ENCODE data around the gene TMEM184A.

DNA sequence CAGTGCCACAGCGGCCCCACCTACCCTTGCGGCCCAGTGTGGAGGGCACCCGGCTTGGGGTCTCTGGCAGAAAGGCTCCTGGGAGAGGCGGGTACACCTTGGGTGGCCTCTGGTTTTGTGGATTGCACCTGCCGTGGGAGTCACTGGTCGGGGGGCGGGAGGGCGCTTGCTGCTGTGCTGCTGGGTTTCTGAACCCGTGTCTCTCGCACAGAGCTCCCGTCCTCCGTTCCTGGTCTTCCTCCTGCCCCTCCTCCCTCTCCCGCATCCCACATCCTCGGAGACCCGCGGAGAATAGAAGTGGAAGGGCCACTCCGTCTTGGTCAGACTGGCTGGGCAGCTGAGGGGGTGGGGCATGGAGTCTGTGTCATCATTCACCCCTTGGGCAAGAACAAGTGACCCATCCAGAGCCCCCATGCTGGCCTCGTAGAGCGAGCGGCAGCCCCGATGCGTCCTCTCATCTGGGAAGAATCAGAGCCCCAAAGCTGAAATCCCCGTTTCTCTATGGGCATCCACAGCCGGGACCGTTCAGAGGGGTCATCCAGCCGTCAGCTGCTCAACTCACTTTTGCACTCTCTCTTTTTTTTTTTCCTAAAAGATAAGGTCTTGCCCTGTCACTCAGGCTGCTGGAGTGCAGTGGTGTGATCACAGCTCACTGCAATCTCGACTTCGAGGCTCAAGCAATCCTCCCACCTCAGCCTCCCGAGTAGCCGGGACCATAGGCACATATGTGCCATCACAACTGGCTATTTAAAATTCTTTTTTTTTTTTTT, 21.5 kb downstream of the TMEM184A start:
- TF ChIP-seq, protein P1, sequence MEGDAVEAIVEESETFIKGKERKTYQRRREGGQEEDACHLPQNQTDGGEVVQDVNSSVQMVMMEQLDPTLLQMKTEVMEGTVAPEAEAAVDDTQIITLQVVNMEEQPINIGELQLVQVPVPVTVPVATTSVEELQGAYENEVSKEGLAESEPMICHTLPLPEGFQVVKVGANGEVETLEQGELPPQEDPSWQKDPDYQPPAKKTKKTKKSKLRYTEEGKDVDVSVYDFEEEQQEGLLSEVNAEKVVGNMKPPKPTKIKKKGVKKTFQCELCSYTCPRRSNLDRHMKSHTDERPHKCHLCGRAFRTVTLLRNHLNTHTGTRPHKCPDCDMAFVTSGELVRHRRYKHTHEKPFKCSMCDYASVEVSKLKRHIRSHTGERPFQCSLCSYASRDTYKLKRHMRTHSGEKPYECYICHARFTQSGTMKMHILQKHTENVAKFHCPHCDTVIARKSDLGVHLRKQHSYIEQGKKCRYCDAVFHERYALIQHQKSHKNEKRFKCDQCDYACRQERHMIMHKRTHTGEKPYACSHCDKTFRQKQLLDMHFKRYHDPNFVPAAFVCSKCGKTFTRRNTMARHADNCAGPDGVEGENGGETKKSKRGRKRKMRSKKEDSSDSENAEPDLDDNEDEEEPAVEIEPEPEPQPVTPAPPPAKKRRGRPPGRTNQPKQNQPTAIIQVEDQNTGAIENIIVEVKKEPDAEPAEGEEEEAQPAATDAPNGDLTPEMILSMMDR (IDR thresholded peaks at IDR 0.05; ENCODE audit: extremely low read depth in 1 of 2, insufficient read depth in 1 of 2, low read depth in 1 of 2, low read length in 2 of 2) = no peak
- no peak for TF ChIP-seq POLR2A (IDR thresholded peaks at IDR 0.05; ENCODE audit: low read depth, low read length)
- TF ChIP-seq, protein P2, sequence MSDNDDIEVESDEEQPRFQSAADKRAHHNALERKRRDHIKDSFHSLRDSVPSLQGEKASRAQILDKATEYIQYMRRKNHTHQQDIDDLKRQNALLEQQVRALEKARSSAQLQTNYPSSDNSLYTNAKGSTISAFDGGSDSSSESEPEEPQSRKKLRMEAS (IDR thresholded peaks at IDR 0.05; ENCODE audit: insufficient read depth, insufficient read length) = no peak

Data from endothelial cell of umbilical vein (primary cell).